ENCODE results near the gene DNALI1. TPM values are rescaled to one million over a fixed set of nuclear protein-coding genes. Genes with fewer than 3 reads are reported as not detected.

The DNALI1 gene
- total and polyA plus RNA-seq, 2 of the 4 experiments (the other 2 are of a cell fraction), result 9.1 to 10.1 TPM

- TF ChIP-seq RCOR1 (IDR thresholded peaks at IDR 0.05; ENCODE audit: insufficient replicate concordance, low read length) (no peak), CEBPB (IDR thresholded peaks at IDR 0.05; ENCODE audit: low read depth, low read length) (no peak), BHLHE40 (IDR thresholded peaks at IDR 0.05; ENCODE audit: low read depth, low read length) (no peak)
Measured at GRCh38 chr1:37602750-37603694, 46.3 kb downstream of the DNALI1 start (continued).

GRCh38 chr1:37605061-37605650 is 48.4 kb downstream of the DNALI1 start:
- Histone ChIP-seq H3K79me1 (ENCODE audit: low read depth in 1 of 2, low read length in 2 of 2) (no peaks in the 10 kb centered on the region), H3K27me3 (ENCODE audit: control insufficient read depth, insufficient read depth, low read length) (peaks cover 35% of the 10 kb centered on the region), H3K27ac (ENCODE audit: insufficient read depth, low read length) (no peak overlapping the region), H3K56ac (ENCODE audit: extremely low read depth, insufficient read depth, low read length) (no peak overlapping the region), H3K4me3 (ENCODE audit: insufficient read depth, low read depth, low read length) (no peak overlapping the region), H2AK5ac (ENCODE audit: low read depth, low read length) (no peak overlapping the region), H2BK20ac (ENCODE audit: low read depth, low read length) (no peak overlapping the region), H4K20me1 (ENCODE audit: insufficient read depth, low read length) (no peaks in the 10 kb centered on the region), H3K9me3 (ENCODE audit: control insufficient read depth, insufficient read depth, low read length) (no peaks in the 10 kb centered on the region), H2BK120ac (ENCODE audit: low read depth, low read length) (no peak overlapping the region), H4K5ac (ENCODE audit: low read depth, low read length) (no peak overlapping the region), H3K36me3 (ENCODE audit: control insufficient read depth, insufficient read depth, low read length) (no peaks in the 10 kb centered on the region), H3K18ac (ENCODE audit: low read depth, low read length) (no peak overlapping the region), H2AK9ac (replicated peaks; ENCODE audit: low read depth, low read length, poor library complexity) (no peak overlapping the region), H3K4ac (ENCODE audit: low read depth, low read length) (no peak overlapping the region), H3K4me1 (ENCODE audit: control insufficient read depth, insufficient read depth, low read length) (peaks cover 3% of the 10 kb centered on the region; the same call in 1 of the 2 replicates), H3K14ac (replicated peaks; ENCODE audit: low read depth, low read length) (no peak overlapping the region), H4K8ac (ENCODE audit: low read depth in 2 of 2, low read length in 2 of 2) (no peak overlapping the region), H3K9me1 (ENCODE audit: insufficient read depth, low read length) (no peaks in the 10 kb centered on the region), H4K91ac (ENCODE audit: insufficient read depth, low read depth, low read length) (no peak overlapping the region), H3K23ac (ENCODE audit: low read depth, low read length) (no peak overlapping the region), H2AFZ (replicated peaks; ENCODE audit: low read length, poor library complexity) (no peak overlapping the region), H3K9ac (ENCODE audit: low read depth, low read length) (no peak overlapping the region), H2BK15ac (ENCODE audit: low read depth, low read length) (no peak overlapping the region), H2BK5ac (ENCODE audit: low read depth, low read length, poor library complexity, severe bottlenecking) (no peak overlapping the region), H3K4me2 (ENCODE audit: low read depth, low read length) (no peak overlapping the region)
- dilution Hi-C loops (cut with HindIII; ENCODE audit: low sequenced_read_pairs, unreplicated experiment) (no loop called here), intact Hi-C loops (cut with micrococcal nuclease) (loop anchor here (10.0 kb wide), 1 partner anchor 200 kb away; the partner anchor contains the start of genes C1orf122 and YRDC), in situ Hi-C loops (cut with MboI; ENCODE audit: low sequenced_read_pairs) (loop anchor here (5.0 to 25.0 kb wide), 2 partner anchors 67 to 1207 kb away; no protein-coding TSS in a partner anchor)
- no TSS peak for BruUV-seq (replicated peaks)
- ATAC-seq (ENCODE audit: low read depth), result no peak
- 65% methylated on average over 9 of the region's 12 CpGs; no CpG with 5 or more reads in 1 of the 2 experiments for WGBS, 2 experiments (ENCODE audit: extremely low coverage in 2 of 2, insufficient read length in 1 of 2)
- CTCF ChIA-PET, result interaction anchor here (1.3 kb wide), 1 partner anchor 9 kb away, joined by 5 read pairs; the partner anchor contains the start of gene GNL2
- no peak for DNase-seq
- POLR2A ChIA-PET (ENCODE audit: unreplicated experiment), result no interaction called here
- TF ChIP-seq RAD21 (IDR thresholded peaks at IDR 0.05; ENCODE audit: low read length) (no peak), POLR2A (IDR thresholded peaks at IDR 0.05; ENCODE audit: low read depth, low read length) (no peak), RFX5 (IDR thresholded peaks at IDR 0.05; ENCODE audit: low read depth, low read length) (no peak), CHD1 (IDR thresholded peaks at IDR 0.05; ENCODE audit: low read depth, low read length) (no peak), USF2 (IDR thresholded peaks at IDR 0.05; ENCODE audit: low read depth, low read length) (no peak), FOS (IDR thresholded peaks at IDR 0.05; ENCODE audit: low read depth, low read length) (no peak), CEBPB (IDR thresholded peaks at IDR 0.05; ENCODE audit: low read depth, low read length) (no peak), SMC3 (IDR thresholded peaks at IDR 0.05; ENCODE audit: low read depth, low read length) (no peak), CTCF (conservative IDR thresholded peaks at IDR 0.05; ENCODE audit: low read depth, low read length) (no peak), BHLHE40 (IDR thresholded peaks at IDR 0.05; ENCODE audit: low read depth, low read length) (no peak), MAZ (IDR thresholded peaks at IDR 0.05; ENCODE audit: borderline replicate concordance, low read depth, low read length) (no peak), RCOR1 (IDR thresholded peaks at IDR 0.05; ENCODE audit: insufficient replicate concordance, low read length) (no peak)

All from IMR-90 (cell line).